ENCODE measurements around the gene LATS1.
A peak's percentile ranks its signal among the peaks of the same experiment; 100 is the strongest.
"Not testable (repeated sequence)": the region's sequence is repeated elsewhere in the genome, so short reads cannot be mapped to it uniquely, and the experiment has no call there.

Gene LATS1

GRCh38 chr6:149717588-149718458 is at the start of gene LATS1:
Gene LATS1 (minus strand): TSS chr6:149718101. CDS start chr6:149702126, 15,975 bp downstream.
- peak; percentile 94 for DNase-seq

GRCh38 chr6:149766156-149766769 is 48.4 kb upstream of the LATS1 start:
- no peak for DNase-seq

GRCh38 chr6:149763866-149764265 is 46.0 kb upstream of the LATS1 start:
- no peak for DNase-seq

GRCh38 chr6:149761438-149761837 is 43.5 kb upstream of the LATS1 start:
- no peak for DNase-seq

- DNase-seq, result no peak
Measured at GRCh38 chr6:149756261-149756636, 38.3 kb upstream of the LATS1 start.

- DNase-seq, result no peak
Measured at GRCh38 chr6:149755300-149756260, 37.7 kb upstream of the LATS1 start.

- no peak for DNase-seq
Measured at GRCh38 chr6:149754548-149754947, 36.6 kb upstream of the LATS1 start.

- not testable (repeated sequence) for DNase-seq
Measured at GRCh38 chr6:149753374-149753637, 35.4 kb upstream of the LATS1 start.

- no peak for DNase-seq
Measured at GRCh38 chr6:149752600-149753373, 34.9 kb upstream of the LATS1 start.

- not testable (repeated sequence) for DNase-seq
Measured at GRCh38 chr6:149751920-149752319, 34.0 kb upstream of the LATS1 start.

GRCh38 chr6:149751239-149751638 is 33.3 kb upstream of the LATS1 start:
- no peak for DNase-seq

GRCh38 chr6:149750136-149750609 is 32.3 kb upstream of the LATS1 start:
- peak; percentile 74 for DNase-seq

GRCh38 chr6:149749594-149750135 is 31.8 kb upstream of the LATS1 start, which contains the start of gene PCMT1:
Gene PCMT1 (plus strand): TSS chr6:149749741. CDS start chr6:149749902, 161 bp downstream.
- peak; percentile 94 for DNase-seq

GRCh38 chr6:149749082-149749593 is 31.2 kb upstream of the LATS1 start:
- DNase-seq, result not testable (repeated sequence)

GRCh38 chr6:149746147-149746946 is 28.4 kb upstream of the LATS1 start, which contains the start of gene NUP43:
Gene NUP43 (minus strand): TSS chr6:149746529. CDS start chr6:149746495, 34 bp downstream.
- peak; percentile 93 for DNase-seq

GRCh38 chr6:149745252-149745651 is 27.4 kb upstream of the LATS1 start:
- DNase-seq, result not testable (repeated sequence)

- DNase-seq, result no peak
Measured at GRCh38 chr6:149734915-149735314, 17.0 kb upstream of the LATS1 start.

- no peak for DNase-seq
Measured at GRCh38 chr6:149733089-149733720, 15.3 kb upstream of the LATS1 start.

GRCh38 chr6:149729824-149730223 is 11.9 kb upstream of the LATS1 start:
- DNase-seq, result no peak

All from right forelimb (tissue), 1 donor.